GM18520 (cell line): ENCODE results near the gene PDP2.

Experiments
- ATAC-seq: cut with Tn5 transposase; IDR thresholded peaks from one replicate; pipeline ENCODE4 v1.9.1; 2021; ENCODE audit not compliant: unreplicated experiment

PDP2 gene

DNA sequence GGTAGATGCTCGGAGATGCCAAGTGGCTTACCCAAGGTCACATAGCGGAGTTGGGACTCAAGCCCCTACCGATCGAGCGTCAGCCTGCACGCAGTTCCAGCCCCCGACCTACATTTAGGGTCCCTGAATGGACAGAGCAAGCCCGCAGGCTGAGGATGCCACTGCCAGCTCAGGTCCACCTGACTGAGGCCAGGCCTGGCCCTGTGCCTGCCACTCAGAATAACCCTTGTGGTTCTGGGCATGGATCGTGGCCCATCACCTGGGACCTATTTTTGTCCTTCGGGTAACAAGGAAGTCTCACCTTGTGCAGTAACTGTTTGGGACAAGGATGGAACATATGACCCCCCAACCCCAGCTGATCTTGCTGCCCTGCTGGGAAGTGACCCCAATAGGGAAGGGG, 21.3 kb downstream of the PDP2 start:
- no peak for ATAC-seq

DNA sequence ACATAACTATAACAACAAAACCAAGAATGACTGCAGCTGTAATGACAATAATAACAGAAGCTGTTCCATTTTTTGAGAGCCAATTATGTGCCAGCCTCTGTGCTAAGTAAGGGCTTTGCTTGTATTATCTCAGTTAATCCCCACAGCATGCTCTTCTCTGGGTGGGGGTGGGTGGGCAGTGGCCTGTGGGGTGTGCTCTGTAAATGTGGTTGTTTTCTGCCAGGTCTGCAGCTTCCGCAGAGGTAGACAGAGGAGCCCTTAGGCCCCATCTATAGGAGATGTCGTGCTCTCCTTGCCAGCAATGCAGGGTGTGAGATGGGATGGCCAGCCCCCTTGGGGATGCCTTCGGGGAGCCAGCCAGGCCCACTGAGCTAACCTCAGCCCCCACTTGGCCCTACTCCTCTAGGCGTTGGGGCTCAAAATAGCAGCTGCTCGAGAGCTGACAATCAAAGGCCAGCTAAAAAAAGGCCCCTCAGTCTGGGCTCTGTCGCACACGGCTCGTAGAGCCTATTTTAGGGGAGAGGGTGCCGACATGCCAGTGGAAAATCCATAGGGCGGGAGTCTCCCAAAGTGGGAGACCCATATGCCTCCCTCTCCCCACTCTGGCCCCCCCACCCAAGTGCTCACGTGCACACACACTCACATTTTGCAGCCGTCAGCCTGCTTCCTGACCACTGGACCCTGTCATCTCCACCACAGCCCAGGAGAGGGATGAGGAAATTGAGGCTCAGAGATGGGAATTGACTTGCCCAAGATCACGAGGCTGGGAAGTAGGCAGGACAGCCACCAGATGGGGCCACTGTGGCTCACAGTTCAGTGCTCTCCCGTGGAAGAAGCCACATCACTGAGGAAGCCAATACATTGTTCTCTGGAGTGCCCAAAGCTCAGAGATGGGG, 22.6 kb downstream of the PDP2 start:
- ATAC-seq: no peak

DNA sequence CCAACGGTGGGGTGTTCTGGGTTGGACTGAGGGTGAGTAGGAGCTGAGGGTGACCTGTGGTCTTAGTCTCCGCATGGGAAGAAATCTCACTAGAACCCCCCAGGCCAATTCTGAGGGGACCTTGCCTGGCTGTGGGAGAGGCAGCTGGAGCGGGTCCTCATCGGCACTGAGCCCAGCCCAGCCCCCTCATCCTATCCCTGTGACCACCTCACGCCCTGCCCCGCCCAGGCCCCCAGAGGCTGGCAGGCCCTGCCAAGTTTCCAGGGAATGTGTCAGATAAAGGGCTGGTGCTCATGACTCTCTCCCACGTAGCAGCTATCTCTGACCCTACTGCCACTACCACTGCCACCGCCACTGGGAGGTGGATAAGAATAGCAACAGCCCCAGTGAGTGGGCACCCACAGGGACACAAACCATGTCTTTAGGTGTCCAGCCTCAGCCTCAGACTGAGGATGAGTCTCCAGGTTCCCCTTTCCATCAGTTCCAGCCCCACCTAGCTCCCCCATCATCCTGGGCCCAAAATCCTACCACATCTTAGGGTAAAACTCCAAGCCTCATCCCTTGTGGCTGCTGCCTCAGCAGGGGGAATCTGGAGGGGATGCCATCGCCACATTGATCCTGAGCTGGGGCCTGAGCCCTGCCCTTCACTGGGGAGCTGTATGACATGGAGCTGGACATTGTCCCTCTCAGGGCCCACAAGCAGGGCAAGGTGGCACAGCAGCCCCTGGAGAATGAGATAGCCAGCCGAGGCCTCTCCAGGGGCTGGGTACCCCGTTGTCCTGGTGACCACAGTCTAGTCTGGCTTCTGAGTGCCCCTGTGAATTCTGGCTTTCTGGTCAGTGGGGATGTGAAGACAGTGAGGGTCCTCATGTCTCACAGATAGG, 23.5 kb downstream of the PDP2 start:
- ATAC-seq: no peak

DNA sequence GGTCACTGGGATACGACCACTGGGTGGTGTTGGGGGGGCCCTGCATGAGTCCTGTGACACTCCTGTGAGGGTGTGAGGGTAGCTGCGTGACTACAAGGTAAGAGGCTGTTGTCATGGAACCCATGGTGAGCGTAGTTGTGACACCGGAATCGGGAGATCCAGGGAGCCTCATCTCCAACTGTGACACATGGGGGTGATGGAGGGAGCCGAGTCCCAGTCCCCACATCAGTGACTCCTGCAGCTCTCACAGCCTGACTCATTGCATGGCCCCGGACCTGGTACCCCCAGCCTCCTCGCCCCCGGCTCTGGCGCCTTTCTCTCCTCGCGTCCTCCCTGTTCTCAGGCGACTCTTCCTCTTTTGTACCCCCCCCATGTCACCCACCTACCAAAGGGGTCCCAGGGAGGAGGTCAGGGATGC, 24.1 kb downstream of the PDP2 start:
- ATAC-seq: no peak

DNA sequence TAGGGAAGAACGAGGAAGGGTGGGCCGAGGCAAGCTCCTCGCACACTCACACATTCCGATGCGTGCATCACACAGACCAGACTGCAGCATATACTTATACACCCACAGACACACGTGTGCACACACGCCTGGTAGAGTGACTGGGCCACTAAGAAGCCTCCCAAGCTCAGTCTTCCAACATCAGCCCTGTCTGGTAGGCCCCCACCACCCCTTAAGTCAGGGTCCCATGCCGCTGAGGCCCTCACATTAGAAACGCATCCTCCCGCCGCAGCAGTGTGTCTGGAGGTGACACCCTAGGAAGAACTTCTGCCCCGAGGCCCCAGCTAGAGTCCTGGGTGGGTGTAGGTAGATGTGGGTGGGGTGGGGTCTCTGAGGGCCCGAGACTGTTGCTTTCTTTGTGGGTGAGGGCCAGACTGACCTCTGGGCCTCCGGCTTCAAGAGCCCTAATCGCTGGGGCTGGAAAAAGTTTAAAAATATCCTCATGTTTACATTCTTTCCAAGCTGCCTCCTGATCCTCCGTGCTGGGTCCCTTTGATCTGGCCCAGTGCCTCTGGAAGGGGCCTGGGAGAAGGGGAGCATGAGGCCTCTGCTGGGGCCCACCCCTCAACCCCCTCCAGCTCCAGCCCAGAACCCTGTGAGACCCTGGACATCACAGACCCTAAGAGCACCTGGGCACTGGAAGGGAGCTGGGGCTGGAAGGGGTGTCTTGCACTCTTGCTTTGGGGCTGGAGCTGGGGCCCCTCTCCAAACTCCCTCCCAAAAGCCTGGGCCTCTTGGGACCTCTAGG, 24.7 kb downstream of the PDP2 start:
- ATAC-seq: no peak

DNA sequence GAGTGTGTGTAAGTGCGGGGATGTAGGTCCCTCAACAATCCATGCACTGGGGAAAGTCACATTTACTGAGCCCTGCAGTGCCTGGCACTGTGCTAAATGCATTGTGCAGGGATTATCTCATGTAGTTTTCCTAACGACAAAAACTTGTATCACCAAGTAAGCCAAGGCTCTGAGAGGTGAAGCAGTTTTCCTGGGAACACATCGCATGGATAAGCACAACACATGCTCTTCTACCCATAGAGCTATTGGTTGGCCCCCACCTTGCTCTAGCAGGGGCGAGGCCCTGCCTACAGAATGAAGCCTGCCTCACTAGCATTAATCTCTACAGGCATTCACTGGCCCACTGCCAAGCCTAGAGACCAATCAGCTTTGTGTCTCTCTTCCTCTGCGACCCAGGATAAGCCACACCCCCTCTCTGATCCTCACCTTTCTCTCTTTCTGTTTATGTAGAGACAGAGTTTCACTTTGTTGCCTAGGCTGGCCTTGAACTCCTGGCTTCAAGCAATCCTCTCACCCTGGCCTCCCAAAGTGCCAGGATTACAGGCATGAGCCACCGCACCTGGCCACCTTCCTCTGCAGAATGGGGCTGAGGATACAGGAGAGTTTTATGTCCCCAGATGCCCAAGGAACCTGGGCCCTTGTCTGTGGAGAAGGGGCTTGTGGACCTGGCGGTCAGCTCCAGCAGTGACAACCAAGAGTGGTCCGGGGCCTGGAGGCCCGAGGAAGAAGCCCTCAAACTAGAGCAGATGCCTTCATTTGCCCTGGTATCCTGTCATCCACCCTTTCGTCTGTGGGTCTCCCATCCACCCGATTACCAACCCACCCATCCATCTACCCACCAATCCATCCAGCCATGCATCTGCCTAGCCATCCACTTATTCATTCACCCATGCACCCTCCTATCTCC, 25.6 kb downstream of the PDP2 start:
- ATAC-seq: no peak

DNA sequence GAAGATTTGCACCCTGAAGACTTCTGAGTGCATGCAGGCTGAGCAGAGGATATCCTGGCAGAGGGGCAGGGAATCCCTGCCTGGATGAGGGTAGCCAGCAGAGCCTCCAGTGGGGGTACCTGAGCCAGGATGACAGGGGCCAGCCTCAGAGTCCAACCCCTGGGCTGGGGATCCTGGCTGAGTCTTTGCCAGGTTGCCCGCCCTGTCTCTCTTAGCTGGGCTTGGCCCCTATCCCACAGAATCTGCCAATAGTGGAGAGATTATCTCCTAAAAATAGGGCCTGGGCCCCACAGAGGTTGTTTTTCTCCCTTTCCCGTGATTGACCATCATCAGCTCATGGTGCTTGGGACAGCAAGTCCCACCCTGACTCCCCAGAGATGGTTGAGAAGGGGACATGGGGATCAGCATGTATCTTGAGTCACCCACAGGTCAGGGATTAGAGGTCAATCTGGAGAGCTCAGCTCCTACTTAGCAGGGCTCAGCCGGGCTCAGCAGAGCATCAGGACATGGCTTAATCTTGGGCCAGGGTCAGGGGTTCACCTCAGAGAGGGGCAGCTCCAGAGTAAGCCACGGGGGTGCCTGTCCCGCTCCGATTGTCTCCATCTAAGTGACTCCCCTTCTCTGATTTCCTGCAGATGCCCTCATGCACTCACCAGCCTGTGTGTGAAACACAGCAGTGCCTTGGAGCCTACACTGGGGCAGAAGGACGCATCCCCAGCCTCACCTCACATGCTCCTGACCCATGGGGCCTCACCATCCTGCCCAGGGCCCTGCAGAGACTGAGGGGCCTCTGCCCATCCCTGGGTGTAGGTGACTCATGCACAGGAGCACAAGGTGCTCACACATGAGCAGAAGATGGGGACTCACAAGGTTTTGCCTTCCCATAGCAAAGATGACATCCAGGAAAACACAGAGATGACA, 26.9 kb downstream of the PDP2 start:
- no peak for ATAC-seq

DNA sequence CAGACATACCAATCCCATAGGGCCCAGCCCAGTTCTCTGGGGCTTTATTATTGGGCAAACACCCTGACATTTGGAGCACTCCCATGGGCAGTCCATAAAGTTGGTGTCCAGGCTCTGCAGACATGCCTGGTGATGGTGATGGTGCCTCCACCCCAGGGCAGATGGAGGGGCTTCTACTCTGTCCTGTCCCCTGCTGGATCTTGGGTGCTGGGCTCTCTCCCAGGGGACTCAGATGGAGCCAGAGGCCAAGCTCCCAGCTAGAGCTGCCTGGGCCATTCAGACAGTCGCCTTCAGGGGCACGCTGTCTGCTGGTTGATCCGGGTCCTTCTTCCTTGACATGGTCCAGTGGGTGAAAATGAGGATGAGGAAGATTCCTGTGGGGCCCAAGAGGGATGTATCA, 27.8 kb downstream of the PDP2 start:
- ATAC-seq: no peak

DNA sequence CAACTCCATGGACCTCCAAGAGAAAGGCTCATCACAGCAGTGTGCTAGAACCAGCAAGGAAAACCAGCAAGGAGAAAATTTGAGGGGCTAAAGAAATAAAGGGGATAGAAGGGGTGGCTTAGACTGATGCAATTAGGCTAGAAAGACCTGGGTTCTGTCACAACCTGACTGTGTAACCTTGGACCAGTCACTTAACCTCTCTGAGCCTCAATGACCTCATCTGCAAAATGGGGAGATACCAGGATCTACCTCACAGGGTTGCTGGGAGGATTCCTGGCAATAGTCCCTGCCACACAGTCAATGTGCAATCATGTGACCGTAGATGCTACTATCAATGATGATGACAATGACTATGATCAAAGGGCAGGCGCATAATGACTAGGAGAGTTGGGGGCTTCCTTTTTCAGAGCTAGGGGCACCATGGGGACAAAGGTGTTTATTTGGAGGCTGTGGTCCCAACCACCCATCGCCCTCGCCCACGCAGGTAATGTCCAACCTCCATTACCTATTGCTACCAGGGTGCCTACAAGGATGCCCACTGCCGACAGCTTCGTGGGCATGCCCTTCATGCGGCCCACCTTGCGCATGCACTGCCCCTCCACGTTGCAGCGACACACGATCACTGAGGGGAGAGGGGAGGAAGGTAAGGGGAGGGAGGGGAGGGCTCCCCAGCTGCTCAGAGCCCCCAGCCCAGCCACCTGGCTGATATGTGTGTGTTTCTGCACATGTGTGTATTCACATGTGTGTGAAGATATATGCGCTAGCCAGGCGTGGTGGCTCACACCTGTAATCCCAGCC, 28.6 kb downstream of the PDP2 start:
- no peak for ATAC-seq

DNA sequence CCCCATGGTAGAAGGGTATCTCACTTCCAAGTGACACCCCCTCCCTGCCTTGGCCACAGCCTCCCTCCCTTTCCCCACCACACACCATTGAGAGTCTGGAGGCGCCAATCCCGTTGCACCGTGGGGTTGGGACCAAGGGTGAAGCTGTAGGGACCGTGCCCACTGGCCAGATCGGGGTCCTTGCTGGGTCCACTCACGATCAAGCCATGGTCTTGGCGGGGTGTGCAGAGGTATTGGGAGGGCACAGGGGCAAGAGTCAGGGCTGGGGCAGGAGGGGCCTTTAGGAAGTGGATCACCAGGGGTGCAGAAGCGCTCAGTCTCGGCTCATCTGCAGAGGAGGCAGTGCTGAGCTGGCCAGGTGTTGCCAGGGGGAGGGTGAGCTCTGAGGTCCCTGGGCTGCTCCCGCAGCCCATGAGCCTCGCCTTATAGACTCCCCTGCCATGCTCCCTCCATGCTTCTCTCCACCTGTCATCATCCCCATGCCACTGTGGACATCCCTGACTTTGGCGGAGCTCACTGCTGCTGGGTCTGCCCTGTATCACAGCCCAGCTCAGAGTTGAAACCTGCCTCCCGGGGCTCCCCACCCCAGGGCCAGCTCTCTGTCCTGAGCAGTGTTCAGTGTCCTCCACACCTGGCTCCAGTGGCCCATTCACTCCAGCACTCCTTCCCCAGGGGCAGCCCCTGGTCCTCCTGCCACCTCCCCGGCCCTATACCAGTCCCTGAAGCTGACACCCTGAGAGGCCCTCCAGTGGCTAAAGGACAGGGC, 30.0 kb downstream of the PDP2 start:
- ATAC-seq: no peak

DNA sequence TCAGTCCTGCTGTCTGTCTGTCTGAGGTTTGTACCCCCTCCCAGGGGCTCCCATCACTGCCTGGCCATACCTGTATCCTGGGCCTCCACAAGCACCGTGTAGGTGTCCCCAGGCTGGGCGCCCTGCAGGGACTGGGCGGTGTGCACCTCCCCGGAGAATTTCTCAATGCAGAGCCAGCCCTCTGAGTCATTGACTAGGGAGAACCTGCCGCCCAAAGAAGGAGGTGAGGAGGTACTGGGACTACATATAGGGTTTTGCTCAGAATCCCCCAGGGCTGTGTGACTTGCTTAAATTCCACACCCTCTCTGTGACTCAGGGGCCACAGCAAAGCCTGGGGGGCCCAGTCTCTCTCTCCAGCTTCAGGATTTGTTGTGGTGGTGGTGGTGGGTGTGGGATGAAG, 30.8 kb downstream of the PDP2 start:
- no peak for ATAC-seq

DNA sequence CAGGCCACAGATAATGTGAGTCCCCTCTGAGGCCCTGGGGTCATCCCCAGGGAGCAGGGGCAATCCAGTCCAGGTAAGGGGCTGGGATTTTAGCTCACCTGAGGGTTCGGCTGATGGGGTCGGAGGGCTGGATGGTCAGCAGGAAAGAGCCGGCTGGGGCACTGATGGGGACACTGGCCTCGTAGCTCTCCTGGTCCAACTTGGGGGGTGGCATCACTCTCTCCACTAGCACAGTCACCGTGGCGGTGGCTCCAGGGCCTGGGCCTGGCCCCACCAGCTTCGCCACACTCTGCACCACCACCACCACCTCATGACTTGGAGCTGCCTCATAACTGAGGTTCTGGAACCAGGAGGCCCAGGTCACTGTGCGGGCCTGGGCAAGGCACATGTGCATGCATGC, 31.5 kb downstream of the PDP2 start:
- ATAC-seq: no peak

DNA sequence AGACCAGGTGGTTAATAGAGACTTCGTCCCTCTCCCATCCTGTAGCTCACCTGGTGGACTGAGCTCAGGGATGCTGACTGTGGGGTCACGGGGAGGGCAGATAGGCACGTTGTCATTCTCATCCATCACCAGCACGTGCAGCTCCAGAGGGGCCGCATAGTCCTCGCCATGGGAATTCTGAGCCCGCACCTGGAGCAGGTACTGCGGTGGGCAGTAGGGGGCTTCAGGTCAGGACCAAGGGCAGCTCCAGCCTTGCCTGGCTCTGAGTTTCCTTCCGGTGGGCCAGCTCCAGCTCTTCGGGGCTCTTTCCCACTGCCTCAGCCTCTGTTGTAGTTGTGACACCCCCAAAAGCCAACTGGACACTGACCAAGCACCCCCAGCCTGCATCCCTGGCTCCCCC, 32.8 kb downstream of the PDP2 start:
- no peak for ATAC-seq

DNA sequence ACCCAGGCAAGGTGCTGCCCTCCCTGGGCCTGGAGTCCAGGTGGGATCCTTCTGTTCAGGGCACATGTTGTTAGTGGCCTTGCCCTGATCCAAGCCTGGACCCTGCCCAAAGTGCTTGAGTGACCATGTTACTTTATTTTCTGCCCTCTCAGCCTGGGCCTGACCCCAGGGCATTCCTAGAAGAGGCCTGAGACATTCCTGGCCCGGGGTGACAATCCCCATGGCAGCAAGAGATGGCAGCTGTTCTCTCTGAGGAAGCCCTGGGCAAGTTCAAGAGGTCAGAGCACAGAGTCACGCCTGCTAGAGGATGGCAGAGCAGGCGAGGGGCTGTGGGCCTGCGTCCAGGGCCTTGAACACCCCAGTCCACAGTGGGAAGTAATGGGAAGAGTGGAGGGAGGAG, 33.4 kb downstream of the PDP2 start:
- no peak for ATAC-seq

DNA sequence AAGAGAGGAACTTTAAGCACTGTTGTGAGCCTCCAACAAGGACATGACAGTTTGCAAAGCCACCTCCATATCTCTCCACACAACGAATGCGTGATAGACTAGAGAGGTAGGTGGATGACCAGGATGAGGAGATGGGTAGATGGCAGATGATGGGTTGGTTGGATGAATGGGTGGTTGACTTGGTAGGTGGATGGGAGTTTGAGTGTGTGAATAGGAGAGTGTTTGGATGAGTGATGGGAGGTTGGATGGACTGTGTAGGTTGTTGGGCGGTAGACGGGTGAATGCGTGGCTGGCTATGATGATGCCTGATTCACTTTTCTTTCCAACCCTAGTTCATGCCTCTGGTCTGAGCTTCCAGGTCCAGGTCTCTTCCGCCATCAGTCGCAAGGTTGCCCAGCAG, 34.2 kb downstream of the PDP2 start:
- ATAC-seq: no peak

DNA sequence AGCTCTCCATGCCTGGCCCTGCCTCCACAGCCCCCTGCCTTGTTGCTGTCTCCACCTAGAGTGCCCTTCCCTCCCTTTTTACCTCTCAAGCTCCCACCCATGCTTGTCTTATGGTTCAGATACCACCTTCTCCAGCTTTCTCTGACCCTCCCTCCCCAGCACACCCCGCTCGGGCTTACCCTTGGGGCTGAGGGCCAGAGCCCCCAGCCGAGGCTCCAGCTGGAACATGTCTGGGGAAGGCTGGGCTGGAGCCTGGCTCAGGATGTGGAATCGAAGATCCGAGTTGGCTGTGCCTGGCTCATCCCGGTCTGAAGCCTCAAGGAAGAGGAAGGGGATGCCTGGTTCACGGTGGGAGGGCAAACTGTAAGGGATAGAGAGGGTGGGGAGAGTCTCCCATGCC, 34.7 kb downstream of the PDP2 start:
- no peak for ATAC-seq

DNA sequence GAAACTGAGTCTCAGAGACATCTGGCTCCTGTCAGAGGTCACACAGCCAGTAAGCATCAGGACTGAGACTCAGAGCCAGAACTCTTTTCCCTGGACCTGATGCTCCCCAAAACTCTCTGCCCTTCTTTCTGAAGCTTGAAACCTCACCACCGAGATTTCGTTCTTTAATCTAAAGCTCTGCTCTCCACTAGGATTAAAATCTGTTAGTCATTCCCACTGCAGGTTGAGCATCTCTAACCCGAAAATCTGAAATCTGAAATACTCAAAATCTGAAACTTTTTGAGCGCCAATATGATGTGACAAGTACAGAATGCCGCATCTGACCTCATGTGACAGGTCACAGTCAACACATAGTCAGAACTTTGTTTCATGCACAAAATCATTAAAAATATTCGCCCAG, 36.2 kb downstream of the PDP2 start:
- ATAC-seq: no peak

DNA sequence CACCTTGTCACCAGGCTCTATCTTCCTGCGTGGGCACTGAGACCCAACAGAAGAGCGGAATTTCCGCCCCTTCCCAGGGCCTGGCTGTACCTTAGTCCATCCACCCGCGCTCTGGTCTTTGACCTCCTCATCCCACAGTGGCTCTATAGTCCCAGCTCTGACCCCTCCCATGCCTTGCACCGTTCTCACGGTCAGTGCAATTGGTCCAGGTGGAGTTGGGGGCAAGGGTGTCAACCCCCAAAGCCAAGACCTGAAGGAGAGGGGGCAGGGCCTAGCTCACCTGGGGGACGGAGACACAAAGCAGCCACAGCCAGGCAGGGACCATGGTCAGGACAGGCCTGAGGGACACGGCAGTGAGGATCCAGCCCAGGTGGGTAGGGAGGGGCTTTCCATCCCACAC, 37.4 kb downstream of the PDP2 start:
- no peak for ATAC-seq
